ENCODE measurements around the gene ANGPTL2.

The ANGPTL2 gene

DNA sequence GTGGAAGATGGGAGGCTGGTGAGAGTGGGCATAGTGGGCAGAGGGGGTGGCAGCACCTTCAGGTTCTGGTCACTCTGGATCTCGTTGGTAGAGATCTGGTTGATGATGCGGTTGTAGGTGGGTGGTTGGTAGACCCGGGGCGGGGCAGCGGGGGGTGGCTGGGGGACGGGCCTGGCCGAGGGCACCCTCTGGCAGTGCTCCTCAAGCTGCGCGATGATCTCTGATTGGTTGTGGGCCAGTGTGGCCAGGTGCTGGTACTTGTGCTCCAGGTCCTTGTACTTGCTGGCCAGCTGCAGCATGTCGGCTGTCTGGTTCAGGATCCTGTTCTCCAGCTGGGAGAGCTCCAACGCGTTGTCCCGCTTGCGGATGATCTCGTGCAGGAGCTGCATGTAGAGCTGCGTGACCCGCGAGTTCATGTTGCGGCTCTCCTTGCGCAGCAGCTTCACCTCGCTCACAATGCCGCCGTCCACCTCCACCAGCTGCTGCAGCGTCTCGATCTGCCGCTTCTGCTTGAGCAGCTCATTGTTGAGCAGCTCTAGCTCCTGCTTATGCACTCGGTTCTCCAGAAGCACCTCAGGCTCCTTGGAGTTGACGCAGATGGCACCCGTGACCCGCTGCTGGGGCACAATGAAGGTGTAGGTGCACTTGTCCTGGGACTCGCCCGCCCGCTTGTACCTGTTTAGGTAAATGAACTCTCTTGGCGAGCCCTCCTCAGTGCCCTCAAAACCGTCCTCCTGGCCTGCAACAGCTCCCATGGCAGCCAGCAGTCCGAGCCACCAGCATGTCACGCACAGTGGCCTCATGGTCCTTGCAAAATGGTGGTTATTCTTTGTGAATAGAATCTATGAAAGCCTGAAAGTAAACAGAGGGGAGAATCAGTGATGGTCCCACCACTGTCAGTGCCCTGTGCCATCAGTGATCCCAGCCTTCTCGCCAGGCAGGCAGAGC, 14.2 kb downstream of the ANGPTL2 start:
- TF ChIP-seq, protein P1, sequence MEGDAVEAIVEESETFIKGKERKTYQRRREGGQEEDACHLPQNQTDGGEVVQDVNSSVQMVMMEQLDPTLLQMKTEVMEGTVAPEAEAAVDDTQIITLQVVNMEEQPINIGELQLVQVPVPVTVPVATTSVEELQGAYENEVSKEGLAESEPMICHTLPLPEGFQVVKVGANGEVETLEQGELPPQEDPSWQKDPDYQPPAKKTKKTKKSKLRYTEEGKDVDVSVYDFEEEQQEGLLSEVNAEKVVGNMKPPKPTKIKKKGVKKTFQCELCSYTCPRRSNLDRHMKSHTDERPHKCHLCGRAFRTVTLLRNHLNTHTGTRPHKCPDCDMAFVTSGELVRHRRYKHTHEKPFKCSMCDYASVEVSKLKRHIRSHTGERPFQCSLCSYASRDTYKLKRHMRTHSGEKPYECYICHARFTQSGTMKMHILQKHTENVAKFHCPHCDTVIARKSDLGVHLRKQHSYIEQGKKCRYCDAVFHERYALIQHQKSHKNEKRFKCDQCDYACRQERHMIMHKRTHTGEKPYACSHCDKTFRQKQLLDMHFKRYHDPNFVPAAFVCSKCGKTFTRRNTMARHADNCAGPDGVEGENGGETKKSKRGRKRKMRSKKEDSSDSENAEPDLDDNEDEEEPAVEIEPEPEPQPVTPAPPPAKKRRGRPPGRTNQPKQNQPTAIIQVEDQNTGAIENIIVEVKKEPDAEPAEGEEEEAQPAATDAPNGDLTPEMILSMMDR (IDR thresholded peaks at IDR 0.05; ENCODE audit: extremely low read depth, missing control alignments), result no peak
- no peak for DNase-seq (ENCODE audit: low spot score)

DNA sequence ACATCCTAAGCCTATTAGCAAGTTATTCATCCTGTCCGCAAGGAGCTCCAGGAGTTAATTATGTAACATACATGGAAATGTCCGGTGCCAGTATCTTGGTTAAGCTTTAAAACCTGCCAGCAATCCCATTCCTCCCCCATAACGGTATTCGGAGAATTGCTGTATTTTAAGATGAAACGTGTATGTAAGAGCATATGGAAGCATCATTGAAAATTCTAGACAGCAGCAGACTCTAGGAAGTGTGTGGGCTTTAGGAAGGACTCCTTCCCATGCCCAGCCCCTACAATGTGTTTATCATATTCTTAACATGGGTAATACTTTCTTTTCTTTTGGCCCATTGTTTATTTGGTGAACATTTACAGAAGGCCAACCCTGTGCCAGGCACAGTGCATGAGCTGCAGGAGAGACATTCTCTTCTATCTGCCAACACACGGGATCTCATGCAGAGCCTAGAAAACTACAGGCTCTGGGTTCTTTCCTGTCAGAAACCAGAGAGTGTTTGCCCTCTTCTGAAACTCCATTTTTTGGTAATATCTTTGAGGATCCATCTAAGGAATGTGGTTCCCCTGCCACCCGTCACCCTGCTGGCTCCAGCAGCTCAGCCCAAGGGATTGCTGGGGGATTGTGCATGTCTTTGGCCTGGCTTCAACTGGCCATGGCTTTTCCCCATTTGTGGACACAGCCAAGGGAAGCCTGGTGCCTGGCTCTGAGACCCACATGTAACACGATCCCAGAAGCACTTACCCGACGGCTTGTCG, 15.1 kb downstream of the ANGPTL2 start:
- no peak for DNase-seq (ENCODE audit: low spot score)
- TF ChIP-seq, protein P1 (IDR thresholded peaks at IDR 0.05; ENCODE audit: extremely low read depth, missing control alignments), result no peak

DNA sequence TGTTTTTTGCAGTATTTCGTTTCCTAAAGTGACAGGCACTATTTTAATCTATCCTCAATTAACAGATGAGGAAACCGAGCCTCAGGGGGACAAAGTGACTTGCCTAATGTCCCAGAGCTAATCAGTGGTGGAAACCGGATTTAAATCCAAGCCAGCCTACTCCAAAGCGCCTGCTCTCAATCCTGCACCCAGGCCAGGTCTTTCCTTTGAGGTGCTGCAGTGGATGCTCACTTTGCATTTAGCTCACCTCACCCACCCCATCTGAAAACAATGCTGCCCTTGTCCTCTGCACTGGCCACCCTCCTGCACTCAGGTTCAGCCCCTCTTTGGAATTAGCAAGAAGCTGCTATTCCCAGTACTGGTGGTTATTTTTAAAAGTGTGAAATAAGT, 16.0 kb downstream of the ANGPTL2 start:
- DNase-seq (ENCODE audit: low spot score), result no peak
- TF ChIP-seq, protein P1 (IDR thresholded peaks at IDR 0.05; ENCODE audit: extremely low read depth, missing control alignments), result no peak

DNA sequence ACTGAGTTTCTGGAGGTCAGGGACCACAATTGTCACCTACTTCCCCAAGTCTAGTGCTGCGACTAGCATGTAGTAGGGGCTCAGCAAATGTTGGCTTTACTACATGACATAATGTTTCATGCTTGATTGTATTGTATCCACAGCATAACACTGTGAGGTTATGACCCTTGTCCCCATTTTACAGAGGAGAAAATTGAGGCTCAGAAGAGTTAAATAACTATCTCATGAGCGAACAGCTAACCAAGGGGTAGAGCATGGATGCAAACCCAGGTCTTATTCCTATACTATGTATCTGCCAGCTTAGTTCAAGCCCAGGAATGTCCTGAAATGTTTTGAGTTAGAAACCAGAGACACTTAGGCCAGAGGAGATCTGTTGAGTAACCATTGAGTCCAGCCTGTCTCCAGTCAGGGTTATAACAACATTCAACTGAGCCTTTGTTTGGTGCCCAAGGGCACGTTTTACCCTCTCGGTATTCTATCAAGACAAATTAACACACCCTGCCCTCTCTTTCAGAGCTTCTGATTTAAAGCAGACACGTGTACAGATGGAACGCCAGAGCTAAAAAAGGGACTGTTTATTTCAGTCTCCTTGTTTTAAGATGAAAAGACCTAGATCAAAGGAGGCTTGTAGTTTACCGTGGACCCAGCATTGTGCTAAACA, 16.5 kb downstream of the ANGPTL2 start:
- TF ChIP-seq, protein P1 (IDR thresholded peaks at IDR 0.05; ENCODE audit: extremely low read depth, missing control alignments), result no peak
- no peak for DNase-seq (ENCODE audit: low spot score)

DNA sequence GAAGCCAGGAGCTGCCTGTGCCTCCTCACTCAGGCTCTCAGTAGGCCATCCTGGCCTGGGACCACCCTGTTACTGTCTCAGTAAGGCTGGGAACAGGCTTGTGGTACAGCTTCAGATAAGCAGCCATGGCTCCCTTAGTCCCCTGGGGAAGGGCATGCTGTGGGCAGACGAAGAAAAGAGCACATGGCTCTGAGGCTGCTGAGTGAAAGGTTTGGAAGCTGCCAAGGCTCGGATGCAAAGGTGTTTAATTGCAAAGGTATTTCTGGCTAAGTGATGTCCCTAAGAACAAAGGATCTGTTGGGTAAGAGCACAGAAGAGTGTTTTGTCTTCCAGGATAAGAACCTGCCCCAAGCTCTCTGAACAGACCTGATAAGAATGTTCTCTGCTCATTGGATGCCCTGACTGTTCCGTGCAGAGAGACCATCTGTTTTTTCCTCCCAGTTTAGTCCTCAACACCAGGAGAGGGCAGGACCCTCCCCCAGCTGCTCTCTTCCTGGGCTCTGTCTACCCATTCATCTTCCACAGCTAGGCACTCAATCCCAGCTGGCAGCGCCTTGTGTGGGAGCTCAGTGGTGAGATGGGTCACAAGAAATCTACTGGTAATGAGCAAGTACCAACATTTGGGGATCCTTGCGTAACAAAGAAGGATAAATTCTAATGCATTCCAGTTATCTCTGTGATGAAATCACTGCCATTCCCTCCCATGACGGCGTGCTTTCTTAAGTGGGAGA, 17.7 kb downstream of the ANGPTL2 start:
- TF ChIP-seq, protein P1 (IDR thresholded peaks at IDR 0.05; ENCODE audit: extremely low read depth, missing control alignments), result no peak
- DNase-seq (ENCODE audit: low spot score), result no peak

DNA sequence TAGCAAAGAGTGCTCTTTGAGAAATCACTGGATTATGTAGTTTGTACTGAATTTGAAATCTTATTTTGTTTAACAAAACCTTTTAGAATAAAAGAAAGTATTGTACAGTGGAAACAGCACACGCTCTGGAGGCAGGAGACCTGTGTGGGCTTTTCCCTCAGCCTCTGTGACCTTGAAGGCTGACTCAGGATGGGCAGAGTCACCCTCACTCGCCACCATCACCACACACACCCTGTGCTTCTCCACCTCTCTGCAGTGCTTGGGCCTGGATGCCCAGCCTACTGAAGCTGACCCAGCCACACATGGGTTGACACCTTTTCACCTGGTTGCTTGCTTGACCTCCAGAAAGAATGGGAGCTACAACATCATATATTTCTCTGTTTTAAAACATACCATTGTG, 19.6 kb downstream of the ANGPTL2 start:
- TF ChIP-seq, protein P1 (IDR thresholded peaks at IDR 0.05; ENCODE audit: extremely low read depth, missing control alignments), result no peak
- DNase-seq (ENCODE audit: low spot score), result no peak
